Activated T-cell treated with anti-CD3 and anti-CD28 coated beads, Interleukin-2, amount 50 U/mL, for 4 hours (primary cell): ENCODE results near the gene HPF1. TPM values are rescaled to one million over a fixed set of nuclear protein-coding genes. Genes with fewer than 3 reads are reported as not detected.
A peak's percentile ranks its signal among the peaks of the same experiment; 100 is the strongest.
"Not testable (repeated sequence)": the region's sequence is repeated elsewhere in the genome, so short reads cannot be mapped to it uniquely, and the experiment has no call there.

Experiments used
- ATAC-seq, 2 donors: fragments of 200-7000 bp; cut with Tn5 transposase; one replicate each; pipeline ENCODE4 v1.10.0; 2021
- DNase-seq: peaks from one replicate; pipeline ENCODE4 v3.0.0-alpha.2; 2020
- H3K27me3 Mint-ChIP-seq: one replicate; pipeline ENCODE4 v1.8.0; 2021; ENCODE audit warnings: low read depth, mixed read lengths
- H3K36me3 Mint-ChIP-seq: one replicate; pipeline ENCODE4 v1.8.0; 2022; ENCODE audit warnings: mixed read lengths; ENCODE audit not compliant: insufficient read depth
- H3K4me1 Mint-ChIP-seq: one replicate; pipeline ENCODE4 v1.8.0; 2021; ENCODE audit warnings: low read depth, mixed read lengths
- H3K4me3 Mint-ChIP-seq: one replicate; pipeline ENCODE4 v1.8.0; 2021; ENCODE audit warnings: mild to moderate bottlenecking, moderate library complexity, mixed read lengths
- H3K9me3 Mint-ChIP-seq: one replicate; pipeline ENCODE4 v1.8.0; 2021; ENCODE audit warnings: mixed read lengths
- total RNA-seq, 3 donors: library from RNA; stranded (reverse); gene quantifications; one replicate each; pipeline ENCODE4 v1.2.1, GENCODE V29; 2021

HPF1 gene
- 10 to 100 TPM; 32.0 to 35.3 (median 34.2) TPM for total RNA-seq

GRCh38 chr4:169757575-169758184 is at the start of gene HPF1:
HPF1 (minus strand) TSS chr4:169757944; CDS start chr4:169757877, 67 bp downstream.
- peak within 1 kb of the TSS; percentile 90 for H3K4me3 Mint-ChIP-seq
- peak; percentile 96 for DNase-seq
- no peaks in the 10 kb centered on the region for H3K36me3 Mint-ChIP-seq
- peaks cover 21% of the 10 kb centered on the region for H3K4me1 Mint-ChIP-seq
- no peaks in the 10 kb centered on the region for H3K9me3 Mint-ChIP-seq
- no peaks in the 10 kb centered on the region for H3K27me3 Mint-ChIP-seq
- peak; percentile 95 for ATAC-seq

GRCh38 chr4:169806770-169807169 is 49.0 kb upstream of the HPF1 start:
- H3K9me3 Mint-ChIP-seq, H3K4me1 Mint-ChIP-seq, H3K4me3 Mint-ChIP-seq, H3K36me3 Mint-ChIP-seq, H3K27me3 Mint-ChIP-seq, ATAC-seq, DNase-seq: not testable (repeated sequence)

- DNase-seq = no peak
- Mint-ChIP-seq H3K9me3 (no peaks in the 10 kb centered on the region), H3K36me3 (no peaks in the 10 kb centered on the region), H3K27me3 (peaks cover 9% of the 10 kb centered on the region), H3K4me3 (no peak overlapping the region), H3K4me1 (no peaks in the 10 kb centered on the region)
- no peak for ATAC-seq
These were observed 45.7 kb upstream of the HPF1 start for GRCh38 chr4:169803413-169803812.

GRCh38 chr4:169802873-169803272 is 45.1 kb upstream of the HPF1 start:
- Mint-ChIP-seq H3K27me3 (peaks cover 12% of the 10 kb centered on the region), H3K36me3 (no peaks in the 10 kb centered on the region), H3K4me3 (no peak overlapping the region), H3K9me3 (no peaks in the 10 kb centered on the region), H3K4me1 (no peaks in the 10 kb centered on the region)
- no peak for ATAC-seq
- no peak for DNase-seq

- ATAC-seq = no peak
- H3K27me3 Mint-ChIP-seq = peaks cover 23% of the 10 kb centered on the region
These were observed 42.8 kb upstream of the HPF1 start for GRCh38 chr4:169800541-169800940.

GRCh38 chr4:169799260-169799659 is 41.5 kb upstream of the HPF1 start:
- Mint-ChIP-seq H3K36me3 (no peaks in the 10 kb centered on the region), H3K9me3 (no peaks in the 10 kb centered on the region), H3K27me3 (peaks cover 20% of the 10 kb centered on the region), H3K4me1 (no peaks in the 10 kb centered on the region), H3K4me3 (no peak overlapping the region)
- no peak for ATAC-seq
- no peak for DNase-seq

More at GRCh38 chr4:169800541-169800940, 42.8 kb upstream of the HPF1 start:
- no peak overlapping the region for H3K4me3 Mint-ChIP-seq
- DNase-seq = no peak
- H3K9me3 Mint-ChIP-seq = no peaks in the 10 kb centered on the region
- no peaks in the 10 kb centered on the region for H3K36me3 Mint-ChIP-seq
- no peaks in the 10 kb centered on the region for H3K4me1 Mint-ChIP-seq

- DNase-seq = no peak
- Mint-ChIP-seq H3K27me3 (peaks cover 32% of the 10 kb centered on the region), H3K36me3 (no peaks in the 10 kb centered on the region), H3K4me1 (peaks cover 6% of the 10 kb centered on the region), H3K9me3 (no peaks in the 10 kb centered on the region), H3K4me3 (no peak overlapping the region)
- ATAC-seq = no peak
These were observed 37.8 kb upstream of the HPF1 start for GRCh38 chr4:169795585-169795984.

- ATAC-seq (peak; percentile 57), DNase-seq (no peak)
- Mint-ChIP-seq H3K36me3 (no peaks in the 10 kb centered on the region), H3K27me3 (peaks cover 53% of the 10 kb centered on the region), H3K9me3 (no peaks in the 10 kb centered on the region), H3K4me1 (peaks cover 6% of the 10 kb centered on the region), H3K4me3 (peak overlapping the region; percentile 42)
These were observed 33.9 kb upstream of the HPF1 start for GRCh38 chr4:169791527-169792156.

GRCh38 chr4:169791062-169791461 is 33.3 kb upstream of the HPF1 start:
- Mint-ChIP-seq H3K27me3 (peaks cover 54% of the 10 kb centered on the region), H3K9me3 (no peaks in the 10 kb centered on the region), H3K4me3 (no peak overlapping the region), H3K4me1 (peaks cover 6% of the 10 kb centered on the region), H3K36me3 (no peaks in the 10 kb centered on the region)
- DNase-seq = no peak
- no peak for ATAC-seq

GRCh38 chr4:169774466-169775445 is 17.0 kb upstream of the HPF1 start:
- no peaks in the 10 kb centered on the region for H3K9me3 Mint-ChIP-seq
- H3K4me1 Mint-ChIP-seq = peaks cover 2% of the 10 kb centered on the region
- peaks cover 28% of the 10 kb centered on the region for H3K27me3 Mint-ChIP-seq
- H3K4me3 Mint-ChIP-seq = peak overlapping the region; percentile 13
- H3K36me3 Mint-ChIP-seq = no peaks in the 10 kb centered on the region
- ATAC-seq (peak; percentile 51 to 63), DNase-seq (peak; percentile 52)

GRCh38 chr4:169773889-169774288 is 16.1 kb upstream of the HPF1 start:
- H3K27me3 Mint-ChIP-seq = peaks cover 28% of the 10 kb centered on the region
- peaks cover 2% of the 10 kb centered on the region for H3K4me1 Mint-ChIP-seq
- H3K4me3 Mint-ChIP-seq = no peak overlapping the region
- no peaks in the 10 kb centered on the region for H3K9me3 Mint-ChIP-seq
- H3K36me3 Mint-ChIP-seq = no peaks in the 10 kb centered on the region
- ATAC-seq (no peak), DNase-seq (no peak)

GRCh38 chr4:169771556-169772080 is 13.9 kb upstream of the HPF1 start:
- H3K4me3 Mint-ChIP-seq, H3K4me1 Mint-ChIP-seq, H3K9me3 Mint-ChIP-seq, H3K36me3 Mint-ChIP-seq, ATAC-seq, DNase-seq: not testable (repeated sequence)
- H3K27me3 Mint-ChIP-seq = peaks cover 26% of the 10 kb centered on the region

GRCh38 chr4:169770416-169770815 is 12.7 kb upstream of the HPF1 start:
- ATAC-seq = no peak
- Mint-ChIP-seq H3K27me3 (peaks cover 16% of the 10 kb centered on the region), H3K4me3 (no peak overlapping the region), H3K4me1 (no peaks in the 10 kb centered on the region), H3K9me3 (no peaks in the 10 kb centered on the region), H3K36me3 (no peaks in the 10 kb centered on the region)
- DNase-seq = no peak

GRCh38 chr4:169768385-169768784 is 10.6 kb upstream of the HPF1 start:
- H3K27me3 Mint-ChIP-seq = peaks cover 10% of the 10 kb centered on the region
- H3K4me3 Mint-ChIP-seq = no peak overlapping the region
- ATAC-seq = no peak
- no peaks in the 10 kb centered on the region for H3K4me1 Mint-ChIP-seq
- H3K36me3 Mint-ChIP-seq = no peaks in the 10 kb centered on the region
- no peak for DNase-seq
- no peaks in the 10 kb centered on the region for H3K9me3 Mint-ChIP-seq
